Stimulated activated memory B cell treated with anti-CD40 and anti-IgM and Interleukin-4, amounts not matched to agents 10 μg/mL and 1 μg/mL and 100 μg/mL, for 72 hours (primary cell): ENCODE results near the gene SMYD3.
A peak's percentile ranks its signal among the peaks of the same experiment; 100 is the strongest.

Experiments used
- ATAC-seq: fragments of 150-1000 bp; cut with Tn5 transposase; 2 replicates; pipeline ENCODE4 v1.10.0; 2021
- H3K27ac Mint-ChIP-seq: one replicate; pipeline ENCODE4 v1.8.0; 2022; ENCODE audit warnings: mild to moderate bottlenecking, mixed read lengths
- H3K27me3 Mint-ChIP-seq: one replicate; pipeline ENCODE4 v1.8.0; 2022; ENCODE audit warnings: mixed read lengths
- H3K36me3 Mint-ChIP-seq: one replicate; pipeline ENCODE4 v1.8.0; 2022; ENCODE audit warnings: mixed read lengths
- H3K4me1 Mint-ChIP-seq: one replicate; pipeline ENCODE4 v1.8.0; 2022; ENCODE audit warnings: mixed read lengths
- H3K4me3 Mint-ChIP-seq: one replicate; pipeline ENCODE4 v1.8.0; 2022; ENCODE audit warnings: mild to moderate bottlenecking, moderate library complexity, mixed read lengths
- H3K9me3 Mint-ChIP-seq: one replicate; pipeline ENCODE4 v1.8.0; 2022; ENCODE audit warnings: mixed read lengths

Gene SMYD3

DNA sequence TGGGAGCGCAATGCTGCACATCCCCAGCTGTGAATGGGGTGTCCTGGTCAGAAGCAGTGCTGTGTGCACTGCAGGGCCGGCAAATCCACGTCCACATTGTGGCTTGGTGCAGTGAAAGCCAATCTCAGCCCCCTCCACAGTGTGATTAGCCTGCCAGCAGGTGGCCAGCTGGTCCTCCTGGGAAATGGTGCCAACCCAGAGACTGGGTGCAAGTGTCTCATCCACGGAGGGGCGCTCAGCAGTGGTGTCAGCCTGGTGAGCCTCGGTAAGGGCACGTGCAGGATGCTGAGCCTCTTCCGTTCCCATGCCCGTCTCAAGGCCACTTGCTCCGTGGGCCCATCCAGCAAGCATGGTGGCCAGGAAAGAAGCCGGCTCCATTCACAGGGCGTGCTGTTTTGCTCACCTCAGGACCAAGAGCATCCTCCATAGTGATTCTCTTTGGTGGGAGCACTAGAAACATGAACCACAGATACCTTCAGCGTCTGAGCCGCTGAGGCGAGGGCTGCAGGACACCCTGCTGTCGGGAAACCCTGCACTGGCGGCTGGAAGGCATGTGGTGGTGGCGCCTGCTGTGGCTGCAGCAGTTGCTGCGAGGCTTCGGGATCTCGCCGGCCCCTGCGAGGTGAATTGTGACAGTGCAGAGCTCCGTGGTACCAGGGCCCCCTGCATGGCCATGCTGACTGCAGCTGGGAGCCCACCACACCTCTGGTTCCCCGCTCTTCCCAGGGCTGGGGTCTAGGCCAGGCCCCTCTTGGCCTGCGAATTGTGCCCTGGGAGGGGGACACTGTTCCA lies 2.0 kb upstream of the SMYD3 start:
- no peak for ATAC-seq
- Mint-ChIP-seq H3K27me3 (no peaks in the 10 kb centered on the region), H3K36me3 (no peaks in the 10 kb centered on the region), H3K4me1 (peaks cover 25% of the 10 kb centered on the region), H3K4me3 (no peak overlapping the region), H3K27ac (no peak overlapping the region), H3K9me3 (no peaks in the 10 kb centered on the region)

DNA sequence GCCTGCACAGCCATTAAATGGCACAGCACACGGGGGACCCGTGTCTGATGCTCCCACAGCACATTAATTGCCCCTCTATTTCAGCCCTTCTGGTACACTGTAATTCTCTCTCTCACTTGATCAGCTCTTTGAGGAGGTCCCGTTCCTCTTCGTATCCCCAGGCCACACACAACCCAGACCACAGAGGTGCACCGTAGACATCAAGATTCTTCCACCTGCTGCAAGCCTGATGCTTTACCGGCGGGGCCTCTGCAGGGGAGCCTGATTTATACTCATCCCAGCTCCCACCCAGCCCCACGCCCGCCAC lies 759 bp downstream of the SMYD3 start:
- Mint-ChIP-seq H3K4me3 (peak overlapping the region; percentile 88), H3K9me3 (no peaks in the 10 kb centered on the region), H3K4me1 (peaks cover 32% of the 10 kb centered on the region), H3K36me3 (peaks cover 4% of the 10 kb centered on the region), H3K27ac (peak overlapping the region; percentile 71), H3K27me3 (no peaks in the 10 kb centered on the region)
- ATAC-seq: peak; percentile 14

DNA sequence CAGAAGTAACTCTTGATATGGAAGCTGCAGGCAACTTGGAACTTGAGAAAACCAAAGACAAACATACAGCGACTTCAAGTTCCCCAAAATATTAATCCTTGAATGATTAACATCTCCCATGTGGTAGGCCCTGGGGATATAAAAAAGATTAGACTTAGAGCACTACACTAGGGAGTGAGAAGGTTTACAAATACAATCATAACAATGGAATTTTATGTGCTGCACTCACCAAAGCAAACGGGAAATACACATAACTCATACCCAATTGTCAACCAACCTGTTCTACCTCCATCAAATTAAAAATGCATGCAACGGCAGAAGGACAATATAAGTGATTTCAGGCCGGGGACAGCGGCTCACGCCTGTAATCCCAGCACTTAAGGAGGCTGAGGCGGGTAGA lies 3.7 kb downstream of the SMYD3 start:
- Mint-ChIP-seq H3K4me3 (no peak overlapping the region), H3K27me3 (no peaks in the 10 kb centered on the region), H3K4me1 (peaks cover 34% of the 10 kb centered on the region), H3K36me3 (peaks cover 4% of the 10 kb centered on the region), H3K27ac (no peak overlapping the region), H3K9me3 (no peaks in the 10 kb centered on the region)
- ATAC-seq: no peak

DNA sequence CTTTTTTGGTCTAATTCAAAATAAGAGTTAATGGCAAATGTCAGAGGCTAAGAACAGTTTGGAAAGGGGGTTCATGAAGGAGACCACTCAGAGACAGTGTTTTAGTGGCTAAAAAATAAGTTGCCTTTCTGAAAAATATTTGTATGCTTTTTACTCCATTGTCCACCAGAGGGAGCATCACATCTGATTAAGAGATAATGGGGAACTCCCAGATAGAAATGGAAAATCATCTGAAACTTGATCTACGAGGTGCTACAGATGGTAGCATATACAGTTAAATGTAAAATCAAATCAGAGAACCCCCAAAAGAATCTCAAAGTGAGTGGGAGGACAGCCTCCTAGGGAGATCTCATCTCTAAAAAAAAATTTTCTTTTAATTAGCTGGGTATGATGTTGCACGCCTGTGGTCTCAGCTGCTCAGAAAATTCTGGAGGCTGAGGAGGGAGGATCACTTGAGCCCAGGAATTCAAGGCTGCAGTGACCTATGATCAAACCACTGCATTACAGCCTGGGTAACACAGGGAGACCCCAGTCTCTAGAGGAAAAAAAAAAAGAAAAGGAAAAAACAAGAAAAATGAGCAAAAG lies 9.7 kb downstream of the SMYD3 start:
- Mint-ChIP-seq H3K27ac (no peak overlapping the region), H3K4me1 (peaks cover 17% of the 10 kb centered on the region), H3K27me3 (no peaks in the 10 kb centered on the region), H3K36me3 (peaks cover 4% of the 10 kb centered on the region), H3K4me3 (no peak overlapping the region), H3K9me3 (no peaks in the 10 kb centered on the region)
- peak; percentile 60 for ATAC-seq

DNA sequence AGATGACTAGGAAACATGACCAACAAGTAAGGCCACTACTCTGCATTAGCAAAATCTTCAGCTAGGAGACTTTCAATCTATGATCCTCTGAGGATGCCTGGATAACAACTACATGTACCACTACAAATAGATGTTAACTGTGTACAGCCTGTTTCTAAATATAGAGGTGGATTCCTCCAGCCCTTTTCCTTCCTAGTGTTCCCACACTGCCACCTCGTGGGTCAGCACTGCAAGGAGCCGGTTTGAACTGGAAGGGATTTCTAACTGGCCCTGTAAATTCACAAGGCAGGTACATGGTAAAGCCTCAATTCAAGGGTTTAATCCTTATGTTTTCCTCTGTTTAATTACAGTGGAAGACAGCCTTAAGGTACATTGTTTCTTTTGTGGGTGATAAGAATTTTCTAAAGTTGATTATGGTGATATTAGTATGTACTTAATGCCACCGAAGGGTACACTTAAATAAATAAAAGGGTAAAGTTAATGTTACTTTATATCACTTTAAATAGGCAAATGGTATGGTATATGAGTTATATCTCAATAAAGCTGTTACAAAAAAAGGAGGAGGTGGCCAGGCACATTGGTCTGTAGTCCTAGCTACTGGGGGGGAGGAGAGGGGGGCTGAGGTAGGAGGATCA lies 14.4 kb downstream of the SMYD3 start:
- H3K27me3 Mint-ChIP-seq: no peaks in the 10 kb centered on the region
- H3K4me3 Mint-ChIP-seq: no peak overlapping the region
- no peaks in the 10 kb centered on the region for H3K36me3 Mint-ChIP-seq
- H3K9me3 Mint-ChIP-seq: no peaks in the 10 kb centered on the region
- ATAC-seq: no peak
- peaks cover 17% of the 10 kb centered on the region for H3K4me1 Mint-ChIP-seq
- peak overlapping the region; percentile 61 for H3K27ac Mint-ChIP-seq

DNA sequence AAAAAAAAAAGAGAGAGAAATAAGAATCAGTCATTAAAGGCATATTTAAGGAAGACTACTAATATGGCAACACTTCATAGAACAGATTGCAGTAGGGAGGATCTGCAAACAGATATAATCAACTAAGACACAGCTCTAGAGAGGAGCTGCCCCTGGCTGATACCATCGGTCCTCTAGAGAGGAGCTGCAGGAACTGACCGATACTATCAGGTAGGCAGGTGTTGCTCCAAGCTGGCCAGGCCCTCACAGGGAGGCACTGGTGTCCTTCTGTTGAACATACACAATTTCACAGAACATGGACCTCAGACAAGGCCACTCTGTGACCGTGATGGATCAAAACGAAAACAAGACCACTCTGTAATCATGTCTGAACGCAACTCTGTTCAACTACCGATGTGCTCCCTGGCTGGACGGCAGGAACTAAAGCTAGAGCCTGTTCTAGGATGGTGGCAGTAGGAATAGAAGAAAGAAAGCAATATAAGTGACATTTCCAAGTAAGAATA lies 15.5 kb downstream of the SMYD3 start:
- ATAC-seq: no peak
- Mint-ChIP-seq H3K27ac (peak overlapping the region; percentile 61), H3K4me3 (no peak overlapping the region), H3K36me3 (no peaks in the 10 kb centered on the region), H3K9me3 (no peaks in the 10 kb centered on the region), H3K4me1 (peaks cover 13% of the 10 kb centered on the region), H3K27me3 (no peaks in the 10 kb centered on the region)

DNA sequence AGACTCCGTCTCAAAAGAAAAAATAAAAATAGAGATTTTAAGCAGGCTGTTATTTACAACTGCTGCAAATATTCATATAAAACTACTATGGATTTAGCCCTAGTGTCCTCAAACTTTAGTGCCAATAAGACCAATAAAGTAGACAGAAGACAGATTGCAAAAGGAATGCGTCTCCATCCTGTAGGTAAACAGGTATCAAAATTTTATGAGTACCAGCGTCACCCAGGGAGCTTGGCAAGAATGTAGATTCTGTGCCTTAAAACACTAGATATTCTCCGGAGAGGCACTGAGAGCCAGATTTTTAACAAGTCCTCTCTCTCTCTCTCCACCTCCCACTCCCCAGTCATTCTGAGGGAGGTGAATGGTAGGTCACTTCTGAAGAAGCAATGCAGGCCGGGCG lies 18.4 kb downstream of the SMYD3 start:
- no peak overlapping the region for H3K27ac Mint-ChIP-seq
- no peaks in the 10 kb centered on the region for H3K36me3 Mint-ChIP-seq
- H3K27me3 Mint-ChIP-seq: no peaks in the 10 kb centered on the region
- no peak overlapping the region for H3K4me3 Mint-ChIP-seq
- no peaks in the 10 kb centered on the region for H3K9me3 Mint-ChIP-seq
- no peak for ATAC-seq
- peaks cover 21% of the 10 kb centered on the region for H3K4me1 Mint-ChIP-seq

DNA sequence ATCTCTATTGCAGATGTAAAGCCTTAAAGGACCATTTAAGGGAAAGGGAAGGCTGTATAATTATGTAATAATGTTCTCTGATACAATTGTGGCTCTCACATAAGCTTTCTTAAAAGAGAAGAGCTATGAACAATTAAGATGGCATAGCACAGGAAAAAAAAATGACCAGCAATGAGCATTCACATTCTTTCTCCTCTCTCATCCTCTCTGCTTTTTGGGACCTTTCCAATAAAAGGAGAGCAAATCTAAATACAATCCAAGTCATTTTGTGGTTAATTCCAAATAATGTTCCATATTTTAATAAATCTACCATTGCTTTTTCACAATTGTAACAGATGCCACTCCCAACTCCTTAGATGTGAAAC lies 23.5 kb downstream of the SMYD3 start:
- no peak for ATAC-seq
- Mint-ChIP-seq H3K27ac (peak overlapping the region; percentile 80), H3K9me3 (no peaks in the 10 kb centered on the region), H3K4me1 (peaks cover 29% of the 10 kb centered on the region), H3K36me3 (no peaks in the 10 kb centered on the region), H3K27me3 (no peaks in the 10 kb centered on the region), H3K4me3 (peak overlapping the region; percentile 48)

DNA sequence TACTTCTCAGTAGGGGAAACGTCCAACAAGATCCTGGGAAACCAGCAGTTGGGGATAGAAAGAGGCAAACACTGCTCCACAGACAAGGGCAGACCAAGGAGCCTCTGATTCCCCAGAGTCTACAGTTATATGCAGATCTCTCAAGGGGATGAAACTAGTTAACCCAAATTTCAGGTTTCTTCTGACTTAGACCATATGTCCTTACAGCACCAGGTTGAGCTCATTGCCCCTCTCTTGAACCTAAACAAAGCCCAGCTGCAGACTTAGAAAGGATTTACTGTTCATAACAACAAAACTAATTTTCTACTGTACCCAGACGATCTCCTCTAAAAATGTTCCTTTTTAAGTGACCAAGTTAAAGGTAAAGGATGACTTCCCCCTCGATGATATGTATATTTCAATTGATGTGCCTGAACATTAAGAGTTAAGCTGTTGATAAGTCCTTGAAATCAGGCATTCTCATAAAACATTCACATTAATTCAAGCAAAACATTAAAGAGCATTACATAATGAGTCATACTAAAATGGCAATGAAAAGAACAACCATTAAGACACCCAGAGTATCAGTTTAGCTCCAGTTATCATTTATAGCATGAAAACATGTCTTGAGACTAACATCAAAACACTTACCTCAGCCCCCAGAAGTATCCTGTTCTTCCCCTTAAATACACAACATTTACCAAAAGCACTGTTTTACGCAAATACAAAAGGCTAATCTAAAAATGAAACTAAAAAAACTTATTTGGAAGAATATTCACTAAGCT lies 24.1 kb downstream of the SMYD3 start:
- no peak for ATAC-seq
- H3K36me3 Mint-ChIP-seq: no peaks in the 10 kb centered on the region
- peaks cover 25% of the 10 kb centered on the region for H3K4me1 Mint-ChIP-seq
- no peaks in the 10 kb centered on the region for H3K27me3 Mint-ChIP-seq
- H3K4me3 Mint-ChIP-seq: peak overlapping the region; percentile 48
- no peaks in the 10 kb centered on the region for H3K9me3 Mint-ChIP-seq
- H3K27ac Mint-ChIP-seq: peak overlapping the region; percentile 80

DNA sequence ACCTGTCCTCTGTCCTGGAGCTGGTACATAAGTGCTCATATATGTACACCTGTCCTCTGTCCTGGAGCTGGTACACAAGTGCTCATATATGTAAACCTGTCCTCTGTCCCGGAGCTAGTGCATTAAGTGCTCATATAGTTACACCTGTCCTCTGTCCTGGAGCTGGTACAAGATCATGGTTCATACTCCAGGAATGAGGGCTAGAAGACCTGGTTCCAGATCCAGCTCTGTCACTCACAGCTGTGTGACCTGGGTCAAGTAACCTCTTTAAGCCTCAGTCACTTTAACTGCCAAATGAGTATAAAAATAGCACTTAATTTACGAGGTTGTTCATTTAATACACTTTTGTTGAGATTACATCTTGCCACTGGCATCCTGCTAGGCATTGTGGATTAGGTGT lies 28.0 kb downstream of the SMYD3 start:
- no peak for ATAC-seq
- H3K9me3 Mint-ChIP-seq: no peaks in the 10 kb centered on the region
- no peak overlapping the region for H3K27ac Mint-ChIP-seq
- peaks cover 27% of the 10 kb centered on the region for H3K4me1 Mint-ChIP-seq
- H3K27me3 Mint-ChIP-seq: no peaks in the 10 kb centered on the region
- H3K4me3 Mint-ChIP-seq: no peak overlapping the region
- H3K36me3 Mint-ChIP-seq: no peaks in the 10 kb centered on the region

DNA sequence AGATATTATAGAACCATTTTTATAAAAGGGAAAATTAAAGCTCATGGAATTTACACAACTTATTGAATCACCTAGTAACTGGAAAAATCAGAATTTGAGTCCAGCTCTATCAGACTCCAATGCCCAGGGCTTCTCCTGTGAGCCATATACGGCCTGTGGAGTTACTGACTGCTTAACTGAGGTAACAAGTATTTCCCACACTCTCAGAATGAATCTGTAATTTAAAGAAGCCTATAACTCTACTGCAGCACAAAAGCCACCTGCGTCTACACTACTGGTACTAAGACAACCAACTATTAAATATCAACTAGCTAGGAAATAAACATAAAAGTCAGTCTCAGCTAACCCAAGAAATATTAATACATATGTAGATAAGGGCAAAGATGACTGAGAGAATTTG lies 29.4 kb downstream of the SMYD3 start:
- no peak for ATAC-seq
- no peaks in the 10 kb centered on the region for H3K36me3 Mint-ChIP-seq
- no peak overlapping the region for H3K27ac Mint-ChIP-seq
- no peak overlapping the region for H3K4me3 Mint-ChIP-seq
- H3K4me1 Mint-ChIP-seq: peaks cover 15% of the 10 kb centered on the region
- H3K9me3 Mint-ChIP-seq: no peaks in the 10 kb centered on the region
- H3K27me3 Mint-ChIP-seq: no peaks in the 10 kb centered on the region

DNA sequence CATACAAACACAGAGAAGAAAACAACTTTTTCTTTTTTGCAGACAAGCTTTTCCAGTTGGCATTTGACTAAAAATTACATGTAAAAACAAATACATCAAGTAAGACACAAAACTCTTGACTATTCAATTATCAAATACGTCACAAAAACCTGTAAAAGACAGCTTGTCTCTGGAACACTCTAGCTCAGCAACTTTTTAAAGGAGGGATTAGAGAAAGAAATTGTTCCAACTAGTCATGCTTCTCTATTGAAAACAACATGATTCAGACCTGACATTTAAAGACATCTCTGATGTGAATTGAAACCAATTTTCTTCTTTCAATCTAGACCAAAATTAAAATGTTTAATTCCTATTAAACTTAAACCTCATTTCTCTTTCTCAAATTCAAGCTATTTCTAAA lies 30.3 kb downstream of the SMYD3 start:
- Mint-ChIP-seq H3K27me3 (no peaks in the 10 kb centered on the region), H3K9me3 (no peaks in the 10 kb centered on the region), H3K36me3 (no peaks in the 10 kb centered on the region), H3K27ac (no peak overlapping the region), H3K4me3 (no peak overlapping the region), H3K4me1 (peaks cover 11% of the 10 kb centered on the region)
- no peak for ATAC-seq

DNA sequence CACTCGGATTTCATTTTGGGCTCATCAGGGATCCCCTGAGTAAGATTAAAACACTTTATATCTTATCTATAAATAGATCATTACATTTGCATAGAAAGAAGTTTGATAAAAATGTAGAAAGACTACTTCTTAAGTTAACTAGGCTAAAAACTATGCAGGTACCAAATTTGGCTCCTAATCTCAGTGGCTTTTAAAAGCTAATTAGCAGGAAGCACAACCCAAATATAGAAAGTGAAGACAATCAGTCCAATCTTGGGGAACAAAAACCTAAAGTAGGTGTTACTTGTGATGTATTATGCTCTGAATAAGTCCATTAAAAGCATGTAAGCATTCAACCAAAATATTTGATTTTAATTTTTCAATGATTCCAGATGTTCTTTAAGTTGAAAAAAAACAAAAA lies 35.4 kb downstream of the SMYD3 start:
- Mint-ChIP-seq H3K9me3 (no peaks in the 10 kb centered on the region), H3K27me3 (no peaks in the 10 kb centered on the region), H3K4me3 (no peak overlapping the region), H3K4me1 (peaks cover 6% of the 10 kb centered on the region), H3K36me3 (no peaks in the 10 kb centered on the region), H3K27ac (no peak overlapping the region)
- no peak for ATAC-seq

DNA sequence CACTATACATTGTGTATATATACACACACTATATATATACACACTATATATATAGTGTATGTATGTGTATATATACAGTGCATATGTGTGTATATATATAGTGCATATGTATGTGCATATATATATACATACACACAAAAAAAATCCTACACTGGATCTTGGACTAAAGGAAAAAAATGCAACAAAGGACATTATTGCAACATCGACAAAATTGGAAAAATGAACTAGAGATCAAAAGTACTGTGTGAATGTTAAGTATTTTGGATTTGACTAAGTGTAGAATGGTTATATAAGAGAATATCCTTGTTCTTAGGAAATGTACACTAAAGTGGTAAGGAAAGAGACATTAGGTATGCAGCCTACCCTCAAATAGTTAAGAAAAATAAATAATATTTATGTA lies 36.5 kb downstream of the SMYD3 start:
- H3K4me1 Mint-ChIP-seq: peaks cover 6% of the 10 kb centered on the region
- H3K9me3 Mint-ChIP-seq: no peaks in the 10 kb centered on the region
- no peaks in the 10 kb centered on the region for H3K27me3 Mint-ChIP-seq
- no peak overlapping the region for H3K4me3 Mint-ChIP-seq
- H3K36me3 Mint-ChIP-seq: no peaks in the 10 kb centered on the region
- no peak overlapping the region for H3K27ac Mint-ChIP-seq
- ATAC-seq: no peak

DNA sequence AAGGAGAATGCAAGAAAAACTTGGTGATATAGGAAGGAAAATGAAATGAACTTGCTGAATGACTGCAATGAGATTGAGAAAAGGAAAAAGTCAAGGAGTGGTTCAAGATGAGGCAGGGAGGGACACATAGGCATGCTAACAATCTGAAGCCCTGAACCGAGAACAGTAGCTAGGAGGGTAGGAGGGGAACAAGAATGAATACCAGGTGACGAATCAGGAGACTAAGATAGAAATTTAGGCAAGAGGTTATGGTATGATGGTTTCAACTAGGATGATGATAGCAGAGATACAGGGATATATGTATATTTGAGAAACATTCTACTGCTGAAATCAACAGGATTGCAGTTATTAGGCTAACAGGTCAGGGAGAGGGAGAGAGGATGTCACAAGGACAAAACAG lies 44.1 kb downstream of the SMYD3 start:
- H3K4me1 Mint-ChIP-seq: peaks cover 24% of the 10 kb centered on the region

More for the DNA sequence above, 44.1 kb downstream of the SMYD3 start:
- Mint-ChIP-seq H3K27me3 (no peaks in the 10 kb centered on the region), H3K9me3 (no peaks in the 10 kb centered on the region), H3K4me3 (no peak overlapping the region), H3K36me3 (peaks cover 17% of the 10 kb centered on the region), H3K27ac (no peak overlapping the region)
- no peak for ATAC-seq
